Activated CD4-positive, alpha-beta memory T cell treated with anti-CD3 and anti-CD28 coated beads for 36 hours (primary cell): Measurements from ENCODE around the gene OLFML2B. TPM values are rescaled to one million over a fixed set of nuclear protein-coding genes. Genes with fewer than 3 reads are reported as not detected.

Experiments used
- CTCF ChIA-PET: fragments of 350-600 bp; sonication (Branson Sonifier 250); formaldehyde crosslinking; loops from one replicate; lab custom pipeline; 2021; ENCODE audit warnings: antibody characterized with exemption, inconsistent platforms; lab: Charles Lee
- POLR2A ChIA-PET: fragments of 350-600 bp; sonication (Branson Sonifier 250); formaldehyde crosslinking; loops from one replicate; lab custom pipeline; 2021; ENCODE audit warnings: antibody characterized with exemption; lab: Charles Lee
- DNase-seq: peaks from one replicate; pipeline ENCODE4 v3.0.0-alpha.2; 2020
- H3K27ac Mint-ChIP-seq: one replicate; pipeline ENCODE4 v1.8.0; 2021; ENCODE audit warnings: mixed read lengths
- H3K27me3 Mint-ChIP-seq: one replicate; pipeline ENCODE4 v1.8.0; 2021; ENCODE audit warnings: mixed read lengths
- H3K36me3 Mint-ChIP-seq: one replicate; pipeline ENCODE4 v1.8.0; 2021; ENCODE audit warnings: mixed read lengths
- H3K4me1 Mint-ChIP-seq: one replicate; pipeline ENCODE4 v1.8.0; 2021; ENCODE audit warnings: low read depth, mixed read lengths
- H3K4me3 Mint-ChIP-seq: one replicate; pipeline ENCODE4 v1.8.0; 2021; ENCODE audit warnings: mild to moderate bottlenecking, mixed read lengths
- H3K9me3 Mint-ChIP-seq: one replicate; pipeline ENCODE4 v1.8.0; 2021; ENCODE audit warnings: mixed read lengths
- intact Hi-C: fragments of 100-400 bp; cut with micrococcal nuclease; formaldehyde crosslinking; loops from one replicate; pipeline ENCODE4 v1.15.1; 2023
- total RNA-seq, 2 experiments: library from RNA; stranded (reverse); gene quantifications; one replicate each; pipeline ENCODE4 v1.2.3, GENCODE V29; 2021

OLFML2B gene
- total RNA-seq, 2 experiments from 2014 or later, result not detected

GRCh38 chr1:161970633-161971032 lies 53.0 kb downstream of the OLFML2B start:
- ChIA-PET POLR2A (no interaction called here), CTCF (no interaction called here)
- intact Hi-C loops, result no loop called here
- Mint-ChIP-seq H3K4me3 (no peak overlapping the region), H3K4me1 (no peaks in the 10 kb centered on the region), H3K27ac (no peak overlapping the region), H3K36me3 (peaks cover 14% of the 10 kb centered on the region), H3K27me3 (no peaks in the 10 kb centered on the region), H3K9me3 (no peaks in the 10 kb centered on the region)
- no peak for DNase-seq

- peaks cover 16% of the 10 kb centered on the region for H3K36me3 Mint-ChIP-seq
- no peak overlapping the region for H3K4me3 Mint-ChIP-seq
- no peaks in the 10 kb centered on the region for H3K27me3 Mint-ChIP-seq
- POLR2A ChIA-PET, result no interaction called here
- intact Hi-C loops, result no loop called here
- H3K4me1 Mint-ChIP-seq, result no peaks in the 10 kb centered on the region
- H3K9me3 Mint-ChIP-seq, result no peaks in the 10 kb centered on the region
- no peak overlapping the region for H3K27ac Mint-ChIP-seq
- DNase-seq, result no peak
- CTCF ChIA-PET, result interaction anchor here (0.8 kb wide), 1 partner anchor 64 kb away, joined by 3 read pairs; no protein-coding TSS in a partner anchor
Observed at GRCh38 chr1:161970036-161970435, 53.6 kb downstream of the OLFML2B start.

GRCh38 chr1:161966067-161966466 lies 57.6 kb downstream of the OLFML2B start:
- intact Hi-C loops, result no loop called here
- ChIA-PET POLR2A (no interaction called here), CTCF (no interaction called here)
- no peaks in the 10 kb centered on the region for H3K9me3 Mint-ChIP-seq
- H3K27me3 Mint-ChIP-seq, result no peaks in the 10 kb centered on the region
- H3K27ac Mint-ChIP-seq, result no peak overlapping the region
- no peak overlapping the region for H3K4me3 Mint-ChIP-seq
- no peak for DNase-seq
- H3K36me3 Mint-ChIP-seq, result peaks cover 17% of the 10 kb centered on the region
- H3K4me1 Mint-ChIP-seq, result peaks cover 24% of the 10 kb centered on the region

- intact Hi-C loops, result loop anchor here (1.0 to 2.0 kb wide), 4 partner anchors 28 to 170 kb away; no protein-coding TSS in a partner anchor
- peaks cover 36% of the 10 kb centered on the region for H3K36me3 Mint-ChIP-seq
- peak overlapping the region; percentile 73 for H3K4me3 Mint-ChIP-seq
- H3K9me3 Mint-ChIP-seq, result no peaks in the 10 kb centered on the region
- DNase-seq, result peak; percentile 67
- ChIA-PET CTCF (interaction anchor here (1.0 kb wide), 1 partner anchor 170 kb away, joined by 7 read pairs; no protein-coding TSS in a partner anchor), POLR2A (no interaction called here)
- H3K4me1 Mint-ChIP-seq, result peaks cover 52% of the 10 kb centered on the region
- no peaks in the 10 kb centered on the region for H3K27me3 Mint-ChIP-seq
- H3K27ac Mint-ChIP-seq, result peak overlapping the region; percentile 90
Observed at GRCh38 chr1:161962091-161962887, 61.4 kb downstream of the OLFML2B start.

- Mint-ChIP-seq H3K9me3 (no peaks in the 10 kb centered on the region), H3K27me3 (no peaks in the 10 kb centered on the region), H3K27ac (no peak overlapping the region), H3K4me1 (peaks cover 64% of the 10 kb centered on the region), H3K4me3 (no peak overlapping the region), H3K36me3 (peaks cover 23% of the 10 kb centered on the region)
- ChIA-PET POLR2A (no interaction called here), CTCF (no interaction called here)
- intact Hi-C loops, result no loop called here
- DNase-seq, result peak; percentile 58
Observed at GRCh38 chr1:161958425-161958824, 65.2 kb downstream of the OLFML2B start.

- DNase-seq, result no peak
- Mint-ChIP-seq H3K36me3 (peaks cover 23% of the 10 kb centered on the region), H3K27ac (no peak overlapping the region), H3K9me3 (no peaks in the 10 kb centered on the region), H3K4me1 (peaks cover 55% of the 10 kb centered on the region), H3K4me3 (no peak overlapping the region), H3K27me3 (no peaks in the 10 kb centered on the region)
- ChIA-PET POLR2A (no interaction called here), CTCF (no interaction called here)
- intact Hi-C loops, result no loop called here
Observed at GRCh38 chr1:161956930-161957329, 66.7 kb downstream of the OLFML2B start.

- Mint-ChIP-seq H3K36me3 (peaks cover 25% of the 10 kb centered on the region), H3K4me3 (no peak overlapping the region), H3K4me1 (peaks cover 49% of the 10 kb centered on the region), H3K27ac (no peak overlapping the region), H3K27me3 (no peaks in the 10 kb centered on the region), H3K9me3 (no peaks in the 10 kb centered on the region)
- CTCF ChIA-PET, result no interaction called here
- POLR2A ChIA-PET, result no interaction called here
- DNase-seq, result peak; percentile 16
- intact Hi-C loops, result no loop called here
Observed at GRCh38 chr1:161956097-161956496, 67.6 kb downstream of the OLFML2B start.

- Mint-ChIP-seq H3K4me1 (peaks cover 44% of the 10 kb centered on the region), H3K4me3 (no peak overlapping the region), H3K27ac (no peak overlapping the region), H3K27me3 (no peaks in the 10 kb centered on the region), H3K9me3 (no peaks in the 10 kb centered on the region), H3K36me3 (peaks cover 21% of the 10 kb centered on the region)
- no peak for DNase-seq
- intact Hi-C loops, result loop anchor here (2.0 kb wide), 1 partner anchor 163 kb away; no protein-coding TSS in a partner anchor
- ChIA-PET CTCF (no interaction called here), POLR2A (no interaction called here)
Observed at GRCh38 chr1:161955606-161956005, 68.1 kb downstream of the OLFML2B start.

- Mint-ChIP-seq H3K36me3 (peaks cover 12% of the 10 kb centered on the region), H3K4me1 (peaks cover 33% of the 10 kb centered on the region), H3K27me3 (no peaks in the 10 kb centered on the region), H3K4me3 (no peak overlapping the region), H3K9me3 (no peaks in the 10 kb centered on the region), H3K27ac (no peak overlapping the region)
- no peak for DNase-seq
- intact Hi-C loops, result loop anchor here (2.0 kb wide), 1 partner anchor 162 kb away; no protein-coding TSS in a partner anchor
- ChIA-PET CTCF (interaction anchor here (0.6 kb wide), 1 partner anchor 14 kb away, joined by 3 read pairs; no protein-coding TSS in a partner anchor), POLR2A (no interaction called here)
Observed at GRCh38 chr1:161954466-161954865, 69.2 kb downstream of the OLFML2B start.

- H3K4me1 Mint-ChIP-seq, result peaks cover 33% of the 10 kb centered on the region
- H3K27me3 Mint-ChIP-seq, result no peaks in the 10 kb centered on the region
- H3K4me3 Mint-ChIP-seq, result no peak overlapping the region
- ChIA-PET CTCF (interaction anchor here (0.7 kb wide), 1 partner anchor 9 kb away, joined by 3 read pairs; no protein-coding TSS in a partner anchor), POLR2A (no interaction called here)
- no peak overlapping the region for H3K27ac Mint-ChIP-seq
- H3K36me3 Mint-ChIP-seq, result peaks cover 10% of the 10 kb centered on the region
- intact Hi-C loops, result loop anchor here (2.0 kb wide), 1 partner anchor 161 kb away; no protein-coding TSS in a partner anchor
- H3K9me3 Mint-ChIP-seq, result no peaks in the 10 kb centered on the region
- DNase-seq, result no peak
Observed at GRCh38 chr1:161954050-161954449, 69.6 kb downstream of the OLFML2B start.

GRCh38 chr1:161953256-161953920 lies 70.3 kb downstream of the OLFML2B start:
- POLR2A ChIA-PET, result no interaction called here
- Mint-ChIP-seq H3K4me3 (no peak overlapping the region), H3K36me3 (peaks cover 4% of the 10 kb centered on the region), H3K27ac (no peak overlapping the region), H3K9me3 (no peaks in the 10 kb centered on the region), H3K27me3 (no peaks in the 10 kb centered on the region), H3K4me1 (peaks cover 26% of the 10 kb centered on the region)
- CTCF ChIA-PET, result interaction anchor here (0.7 to 1.2 kb wide), 2 partner anchors 8 to 10 kb away, joined by 3 read pairs; no protein-coding TSS in a partner anchor
- no peak for DNase-seq
- intact Hi-C loops, result no loop called here

GRCh38 chr1:161952607-161953172 lies 71.0 kb downstream of the OLFML2B start:
- peaks cover 20% of the 10 kb centered on the region for H3K4me1 Mint-ChIP-seq
- intact Hi-C loops, result no loop called here
- no peak for DNase-seq
- no peak overlapping the region for H3K4me3 Mint-ChIP-seq
- peaks cover 2% of the 10 kb centered on the region for H3K36me3 Mint-ChIP-seq
- no peak overlapping the region for H3K27ac Mint-ChIP-seq
- H3K9me3 Mint-ChIP-seq, result no peaks in the 10 kb centered on the region
- POLR2A ChIA-PET, result no interaction called here
- CTCF ChIA-PET, result interaction anchor here (0.5 to 1.2 kb wide), 2 partner anchors 8 to 64 kb away, joined by 3 read pairs; no protein-coding TSS in a partner anchor
- H3K27me3 Mint-ChIP-seq, result no peaks in the 10 kb centered on the region
